Gastroesophageal sphincter (tissue), 3 donors: ENCODE data around the gene SLC6A12.

Experiments used
- CTCF ChIP-seq, 4 experiments: fragments of 200-600 bp in 2 of 4; fragments of 450-650 bp in 2 of 4; sonication (generic) in 1 of 4; IDR thresholded peaks; one replicate each; pipeline ENCODE4 v1.5.1; 2017 to 2019; ENCODE audit warnings: antibody characterized with exemption in 4 of 4, mild to moderate bottlenecking in 2 of 4, moderate library complexity in 2 of 4
- POLR2A ChIP-seq, 2 donors: fragments of 450-650 bp; IDR thresholded peaks; one replicate each; pipeline ENCODE4 v1.6.1; 2017; ENCODE audit warnings: antibody characterized with exemption in 2 of 2, mild to moderate bottlenecking in 2 of 2, moderate library complexity in 1 of 2
- POLR2AphosphoS5 ChIP-seq: sonication (generic); formaldehyde crosslinking; IDR thresholded peaks from one replicate; pipeline ENCODE4 v1.6.1; 2017; ENCODE audit warnings: antibody characterized with exemption

DNA sequence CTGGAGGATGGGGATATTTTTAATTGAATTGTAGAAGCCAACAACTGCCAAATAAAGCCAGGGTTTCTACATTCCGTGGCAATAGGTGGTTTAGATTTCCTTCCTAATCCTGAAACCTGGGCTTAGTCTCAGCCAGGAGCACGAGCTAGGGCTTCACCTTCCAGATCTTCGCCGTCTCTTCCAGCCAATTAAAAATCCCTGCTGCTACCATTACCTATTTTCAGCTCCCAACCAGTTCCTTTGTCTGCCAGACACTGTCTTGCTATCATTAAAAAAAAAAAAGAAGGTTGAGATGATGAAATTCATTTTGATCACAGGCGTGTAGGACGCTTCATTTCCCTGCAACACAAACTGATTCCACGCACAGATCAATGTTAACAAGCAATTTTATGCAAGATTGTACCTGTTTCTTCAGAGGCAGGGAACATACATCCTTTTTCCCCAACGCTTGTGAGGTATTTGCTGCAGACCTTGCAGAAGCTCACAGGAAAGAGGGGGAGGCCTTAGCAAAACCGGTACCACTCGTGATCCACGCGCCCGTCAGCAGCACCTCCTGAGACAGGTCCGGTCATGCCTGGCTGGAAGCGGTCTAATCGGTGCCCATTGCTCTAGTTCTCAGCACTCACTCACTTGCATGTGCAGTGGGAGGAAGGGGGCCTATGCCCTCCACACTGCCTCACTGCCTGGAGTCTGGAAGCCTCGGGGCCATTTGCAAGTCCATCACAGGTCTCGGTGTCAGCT lies 65.1 kb downstream of the SLC6A12 start:
- TF ChIP-seq POLR2A (IDR thresholded peaks at IDR 0.05) (no peak), CTCF (IDR thresholded peaks at IDR 0.05) (no peak), POLR2AphosphoS5 (no peak)
